NCI-H345 (cell line): ENCODE data around the gene DHCR24.

Experiments
- DNase-seq: peaks from one replicate; lab custom pipeline; 2025; lab: John Stamatoyannopoulos, UW

Gene DHCR24

GRCh38 chr1:54845772-54846171 lies 41.2 kb downstream of the DHCR24 start:
- DNase-seq, result no peak

- no peak for DNase-seq
Observed at GRCh38 chr1:54844564-54844963, 42.4 kb downstream of the DHCR24 start.

GRCh38 chr1:54843449-54843848 lies 43.5 kb downstream of the DHCR24 start:
- DNase-seq, result no peak

GRCh38 chr1:54842963-54843362 lies 44.0 kb downstream of the DHCR24 start:
- no peak for DNase-seq

GRCh38 chr1:54842206-54842915 lies 44.6 kb downstream of the DHCR24 start:
- no peak for DNase-seq

DNA sequence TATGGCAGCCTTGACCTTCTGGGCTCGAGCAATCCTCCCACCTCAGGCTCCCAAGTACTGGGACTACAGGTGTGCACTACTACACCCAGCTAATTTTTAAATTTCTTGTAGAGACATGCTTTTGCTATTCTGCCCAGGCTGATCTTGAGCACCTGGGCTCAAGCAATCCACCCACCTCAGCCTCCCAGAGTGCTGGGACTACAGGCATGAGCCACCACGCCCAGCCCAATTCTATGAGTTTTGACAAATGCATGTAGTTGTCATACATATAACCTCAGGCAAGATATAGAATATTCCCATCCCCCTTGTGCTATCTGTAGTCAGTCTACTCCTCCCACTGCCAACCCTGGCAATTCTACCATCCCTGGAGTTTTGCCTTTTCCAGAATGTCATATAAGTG lies 47.2 kb downstream of the DHCR24 start:
- DNase-seq, result no peak

- no peak for DNase-seq
Observed at GRCh38 chr1:54838565-54839180, 48.3 kb downstream of the DHCR24 start.

- DNase-seq, result no peak
Observed at GRCh38 chr1:54837002-54837853, 49.8 kb downstream of the DHCR24 start.

DNA sequence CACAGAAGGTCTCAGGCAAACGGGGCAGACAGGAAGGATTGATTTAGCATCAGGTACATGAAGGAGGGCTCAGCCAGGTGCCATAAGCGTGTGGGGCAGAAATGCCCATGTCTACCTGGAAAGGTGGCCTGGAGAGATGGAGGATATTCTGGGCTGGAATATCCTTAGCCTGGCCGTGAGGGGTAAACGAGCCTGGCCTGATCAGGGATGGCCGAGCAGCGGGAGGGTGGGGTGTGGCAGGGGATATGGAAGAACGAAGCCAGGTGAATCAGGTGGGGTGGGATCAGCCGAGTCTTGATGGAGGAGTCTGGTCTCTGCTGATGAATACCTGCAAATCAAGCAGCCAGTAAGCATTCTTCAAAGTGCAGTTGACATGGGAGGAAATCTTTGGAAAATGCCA lies 50.4 kb downstream of the DHCR24 start:
- DNase-seq, result no peak

DNA sequence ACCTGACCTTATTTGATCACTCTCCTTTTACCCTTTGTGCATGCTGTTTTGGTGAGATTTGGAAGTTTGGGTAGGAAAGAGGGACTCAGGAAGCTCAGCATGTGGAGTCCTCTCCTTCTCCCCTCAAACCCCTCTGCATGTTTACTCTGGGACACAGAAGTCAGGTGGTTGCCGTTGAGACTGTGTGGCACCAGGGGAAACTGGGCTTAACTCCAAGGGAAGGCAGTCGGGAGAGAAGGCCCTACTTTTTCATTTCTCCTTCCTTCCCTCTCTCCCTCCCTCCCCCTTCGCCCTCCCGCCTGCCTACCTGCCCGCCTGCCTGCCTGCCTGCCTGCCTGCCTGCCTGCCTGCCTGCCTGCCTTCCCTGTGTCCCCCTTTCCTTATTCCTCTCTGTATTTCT lies 51.0 kb downstream of the DHCR24 start:
- DNase-seq, result peak; percentile 5

DNA sequence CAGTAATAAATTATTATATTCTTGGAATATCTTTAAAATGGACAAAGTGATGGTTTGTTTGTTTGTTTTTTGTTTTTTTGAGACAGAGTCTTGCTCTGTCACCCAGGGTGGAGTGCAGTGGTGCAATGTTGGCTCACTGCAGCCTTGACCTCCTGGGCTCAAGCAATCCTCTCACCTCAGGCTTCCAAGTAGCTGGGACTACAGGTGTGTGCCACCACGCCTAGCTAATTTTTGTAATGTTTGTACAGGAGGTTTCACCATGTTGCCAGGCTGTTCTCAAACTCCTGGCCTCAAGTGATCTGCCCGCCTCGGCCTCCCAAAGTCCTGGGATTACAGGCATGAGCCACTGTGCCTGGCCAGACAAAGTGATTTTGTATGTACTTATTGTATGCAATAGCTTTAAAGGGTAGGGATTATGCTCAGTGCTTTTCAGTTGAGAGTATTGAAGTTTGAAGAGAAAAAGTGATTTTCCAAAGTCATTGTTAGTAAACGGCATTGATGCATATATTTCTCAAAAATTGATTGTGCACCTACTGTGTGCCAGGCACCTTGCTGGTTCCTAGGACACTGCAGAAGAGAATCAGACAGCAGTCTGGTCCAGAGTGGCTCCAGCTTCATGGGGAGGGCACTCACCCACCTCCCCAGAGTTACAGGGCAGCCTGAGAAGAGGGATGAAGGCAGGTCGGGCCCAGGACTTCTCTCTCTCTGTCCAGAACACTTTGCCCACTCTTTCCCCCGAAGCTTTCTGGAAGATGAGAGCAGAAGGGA lies 51.7 kb downstream of the DHCR24 start:
- DNase-seq, result no peak

- DNase-seq, result no peak
Observed at GRCh38 chr1:54834007-54834541, 52.9 kb downstream of the DHCR24 start.

DNA sequence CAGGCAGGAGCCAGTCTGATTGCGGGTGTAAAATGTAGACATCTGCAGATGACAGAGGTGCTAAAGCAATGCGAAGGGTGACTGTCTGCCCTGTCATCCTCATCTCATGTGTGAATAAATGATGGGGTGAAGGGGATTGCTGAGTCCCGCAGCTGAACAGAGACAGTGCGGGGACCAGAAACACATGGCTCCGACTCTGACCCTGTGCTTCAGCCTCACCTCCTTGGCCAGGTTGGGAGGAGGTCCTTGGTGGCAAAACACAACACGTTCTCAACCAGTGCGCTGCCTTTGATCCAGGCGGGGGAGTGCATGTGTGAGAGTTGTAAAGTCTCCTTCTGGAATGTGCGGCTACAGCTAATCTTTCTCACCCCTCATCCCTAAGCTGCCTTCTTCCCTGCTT lies 53.9 kb downstream of the DHCR24 start:
- no peak for DNase-seq

DNA sequence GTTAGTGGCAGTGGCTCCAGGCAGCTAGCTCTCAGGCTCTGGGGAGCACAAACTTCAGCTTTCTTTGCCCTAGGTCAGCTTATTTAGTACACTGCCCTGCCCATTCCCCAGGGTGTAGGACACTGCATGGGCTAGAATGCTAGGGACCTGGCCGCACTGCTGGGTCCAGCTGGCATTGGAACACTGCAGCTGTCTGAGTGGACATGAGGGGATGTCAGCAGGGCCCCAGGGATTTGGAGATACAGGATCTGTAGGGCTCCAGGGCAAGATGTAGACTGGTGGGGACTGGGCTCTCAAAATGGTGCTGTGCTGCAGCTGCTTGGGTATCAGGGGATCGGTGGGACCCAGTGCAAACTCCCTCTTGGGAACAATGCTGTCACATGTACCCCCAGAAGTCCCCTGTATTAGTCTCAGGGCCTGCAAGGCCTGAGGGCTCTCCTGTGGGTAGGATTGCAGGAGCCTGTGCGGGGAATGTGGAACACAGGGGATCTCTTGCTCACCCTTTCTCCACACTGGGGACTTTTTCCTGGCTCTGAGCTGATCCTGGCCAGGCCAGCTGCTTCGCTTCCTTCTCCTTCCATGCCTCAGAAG lies 60.7 kb downstream of the DHCR24 start:
- no peak for DNase-seq

- no peak for DNase-seq
Observed at GRCh38 chr1:54825696-54826095, 61.3 kb downstream of the DHCR24 start.

- no peak for DNase-seq
Observed at GRCh38 chr1:54823670-54824069, 63.3 kb downstream of the DHCR24 start.

- no peak for DNase-seq
Observed at GRCh38 chr1:54819733-54820132, 67.3 kb downstream of the DHCR24 start.

DNA sequence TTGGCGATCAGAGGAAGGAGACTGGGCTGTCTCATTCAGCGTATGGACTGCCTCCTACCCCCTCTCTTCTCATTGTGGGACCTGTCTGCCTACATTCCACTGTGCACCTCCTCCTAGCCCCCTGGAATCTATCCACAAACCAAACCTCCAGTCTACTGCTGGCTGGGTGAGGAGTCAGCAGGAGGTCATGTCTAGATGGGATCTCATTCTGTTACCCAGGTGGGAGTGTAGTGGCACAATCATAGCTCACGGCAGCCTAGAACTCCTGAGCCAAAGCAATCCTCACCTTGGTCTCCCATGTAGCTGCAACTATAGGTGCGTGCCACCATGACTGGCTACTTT lies 67.8 kb downstream of the DHCR24 start:
- DNase-seq, result no peak

DNA sequence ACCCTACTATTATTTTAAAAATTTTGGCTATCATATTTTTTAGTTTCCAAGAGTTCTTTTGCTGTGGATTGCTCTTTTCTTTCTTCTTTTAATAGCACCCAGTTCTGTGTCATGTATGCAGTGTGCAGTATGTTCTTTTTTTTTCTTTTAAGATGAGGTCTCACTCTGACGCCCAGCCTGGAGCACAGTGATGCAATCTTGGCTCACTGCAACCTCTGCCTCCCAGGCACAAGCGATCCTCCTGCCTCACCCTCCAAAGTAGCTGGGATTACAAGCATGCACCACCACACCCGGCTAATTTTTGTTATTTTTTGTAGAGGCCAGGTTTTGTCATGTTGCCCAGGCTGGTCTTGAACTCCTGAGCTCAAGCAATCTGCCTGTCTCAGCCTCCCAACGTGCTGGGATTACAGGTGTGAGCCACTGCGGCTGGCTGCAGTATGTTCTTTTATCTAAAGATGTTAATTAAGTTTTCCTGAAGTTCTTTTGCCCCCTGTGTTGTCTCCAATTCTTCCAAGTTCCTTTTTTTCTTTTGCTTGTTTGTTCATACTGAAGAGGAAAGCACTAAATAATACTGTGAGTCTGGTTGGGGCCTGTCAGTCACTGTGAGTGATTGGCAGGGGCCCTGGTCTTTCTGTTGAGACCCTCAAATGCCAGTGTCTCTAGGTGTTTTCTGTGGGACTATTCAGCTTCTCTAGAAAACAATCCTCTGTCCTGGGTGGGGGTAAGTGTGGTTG lies 68.4 kb downstream of the DHCR24 start:
- no peak for DNase-seq

DNA sequence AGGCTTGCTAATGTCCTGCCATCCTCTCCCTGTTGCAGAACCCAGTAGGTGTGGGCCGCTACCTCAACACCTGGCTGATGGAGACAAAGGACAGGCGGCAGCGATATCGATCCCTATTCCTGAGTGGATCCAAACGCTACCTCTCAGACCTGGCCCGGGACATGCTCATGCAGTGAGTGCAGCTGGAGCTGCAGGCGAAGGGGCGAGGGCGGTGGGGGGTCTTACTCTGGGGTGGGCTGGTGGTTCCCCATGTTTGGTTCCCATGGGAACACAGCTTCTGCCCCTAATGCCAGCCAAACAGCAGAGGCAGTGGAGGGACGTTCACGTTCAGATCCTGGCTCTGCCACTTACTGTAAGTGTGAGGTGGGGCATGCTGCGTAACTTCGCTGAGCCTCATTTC lies 70.0 kb downstream of the DHCR24 start:
- DNase-seq, result no peak

DNA sequence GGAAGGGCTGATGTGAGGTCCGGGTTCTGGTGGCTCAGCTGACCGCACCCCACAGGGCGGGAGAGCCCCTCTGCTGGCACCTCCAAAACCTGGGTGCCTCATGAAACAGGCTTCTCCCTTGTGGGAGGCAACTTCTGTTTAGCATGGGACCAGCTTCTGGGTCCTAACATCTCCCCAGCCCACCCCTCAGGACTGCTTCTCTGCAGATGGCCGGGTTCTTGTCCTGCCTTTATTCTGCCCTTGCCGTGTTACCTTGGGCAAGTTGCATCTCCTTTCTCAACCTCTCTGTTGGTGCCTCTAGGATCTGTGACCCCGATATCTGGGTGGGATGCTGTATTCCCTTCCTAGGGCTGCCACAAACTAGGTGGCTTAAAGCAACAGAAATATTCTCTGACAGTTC lies 70.9 kb downstream of the DHCR24 start:
- no peak for DNase-seq
